ENCODE data around the gene LCE2B.

GRCh38 chr1:152725261-152725660, 39.3 kb downstream of the LCE2B start:
- no peak for TF ChIP-seq PKNOX1 (IDR thresholded peaks at IDR 0.05)
- no peak for TF ChIP-seq FOXM1 (IDR thresholded peaks at IDR 0.05; ENCODE audit: borderline replicate concordance)
- TF ChIP-seq SP1 (IDR thresholded peaks at IDR 0.05), result no peak
